ENCODE data around the gene BMI1. TPM values are rescaled to one million over a fixed set of nuclear protein-coding genes. Genes with fewer than 3 reads are reported as not detected.

BMI1 gene
- total RNA-seq, 1 experiment from 2014 or later, result 121 TPM

DNA sequence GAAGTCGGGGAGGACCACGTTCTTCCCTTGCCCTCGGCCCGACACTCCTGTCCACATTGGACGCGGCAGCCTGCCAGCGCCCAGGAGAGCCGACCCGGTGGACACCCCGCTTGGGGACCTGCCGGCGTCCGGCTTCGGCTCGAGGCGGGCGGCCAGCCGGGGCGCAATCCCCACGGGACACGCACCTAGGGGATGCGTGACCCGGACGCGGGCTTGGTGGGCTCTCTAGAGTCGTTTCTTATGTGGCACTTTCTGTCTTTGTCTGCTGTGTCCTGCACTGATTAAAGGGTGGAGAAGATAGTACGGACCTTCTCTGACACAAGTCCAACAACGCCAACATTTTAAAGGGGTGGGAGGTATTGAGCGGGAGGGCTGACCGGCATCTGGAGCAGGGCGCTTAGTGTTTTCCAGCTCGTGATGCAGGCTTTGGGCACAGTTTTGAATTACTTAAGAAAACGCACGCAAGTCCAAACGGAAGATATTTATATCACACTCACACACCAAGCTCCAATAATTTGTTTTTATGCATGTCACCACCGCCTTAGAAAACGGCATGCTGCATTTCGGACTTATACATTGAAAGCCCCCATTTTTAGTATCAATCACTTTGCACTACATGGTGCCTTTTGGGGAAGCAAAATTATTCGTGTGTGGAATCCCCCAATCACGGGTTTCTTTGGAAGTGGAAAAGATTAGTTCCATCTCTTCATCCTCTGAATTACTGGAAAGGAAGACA is 20.5 kb downstream of the BMI1 start:
- ChIA-PET CTCF (interaction anchor here (0.6 to 1.3 kb wide), 3 partner anchors 15 to 360 kb away, joined by 3 to 6 read pairs (median 3); no protein-coding TSS in a partner anchor), POLR2A (interaction anchor here (0.7 to 1.2 kb wide), 4 partner anchors 13 to 190 kb away, joined by 4 to 8 read pairs (median 4); no protein-coding TSS in a partner anchor)
- Mint-ChIP-seq H3K4me3 (ENCODE audit: unreplicated experiment) (peak overlapping the region; percentile 91), H3K27me3 (ENCODE audit: insufficient read depth, unreplicated experiment) (peaks cover 6% of the 10 kb centered on the region), H3K4me1 (ENCODE audit: low read depth, unreplicated experiment) (peaks cover 7% of the 10 kb centered on the region), H3K9me3 (ENCODE audit: unreplicated experiment) (peaks cover 5% of the 10 kb centered on the region), H3K36me3 (ENCODE audit: insufficient read depth, unreplicated experiment) (peaks cover 12% of the 10 kb centered on the region), H3K27ac (ENCODE audit: unreplicated experiment) (no peak overlapping the region)
- no peaks in the 10 kb centered on the region for H3K9me3 ChIP-seq
- TSS peak; percentile 64 for BruUV-seq (replicated peaks)
- H3K36me3 ChIP-seq (ENCODE audit: control insufficient read depth, insufficient read depth, low read length), result no peaks in the 10 kb centered on the region
- H3K27me3 ChIP-seq (replicated peaks; ENCODE audit: control insufficient read depth, insufficient read depth, low read length), result no peaks in the 10 kb centered on the region; the same call in 1 of the 2 replicates
- peaks cover 5% of the 10 kb centered on the region; the same call in 1 of the 2 replicates for H3K4me1 ChIP-seq
- intact Hi-C loops (cut with micrococcal nuclease; ENCODE audit: unreplicated experiment), result loop anchor here (5.0 kb wide), 1 partner anchor 96 kb away; no protein-coding TSS in a partner anchor
- H3K4me3 ChIP-seq (ENCODE audit: low read depth, low read length), result peak overlapping the region; percentile 74
- DNase-seq, result no peak
- TF ChIP-seq, protein P1, sequence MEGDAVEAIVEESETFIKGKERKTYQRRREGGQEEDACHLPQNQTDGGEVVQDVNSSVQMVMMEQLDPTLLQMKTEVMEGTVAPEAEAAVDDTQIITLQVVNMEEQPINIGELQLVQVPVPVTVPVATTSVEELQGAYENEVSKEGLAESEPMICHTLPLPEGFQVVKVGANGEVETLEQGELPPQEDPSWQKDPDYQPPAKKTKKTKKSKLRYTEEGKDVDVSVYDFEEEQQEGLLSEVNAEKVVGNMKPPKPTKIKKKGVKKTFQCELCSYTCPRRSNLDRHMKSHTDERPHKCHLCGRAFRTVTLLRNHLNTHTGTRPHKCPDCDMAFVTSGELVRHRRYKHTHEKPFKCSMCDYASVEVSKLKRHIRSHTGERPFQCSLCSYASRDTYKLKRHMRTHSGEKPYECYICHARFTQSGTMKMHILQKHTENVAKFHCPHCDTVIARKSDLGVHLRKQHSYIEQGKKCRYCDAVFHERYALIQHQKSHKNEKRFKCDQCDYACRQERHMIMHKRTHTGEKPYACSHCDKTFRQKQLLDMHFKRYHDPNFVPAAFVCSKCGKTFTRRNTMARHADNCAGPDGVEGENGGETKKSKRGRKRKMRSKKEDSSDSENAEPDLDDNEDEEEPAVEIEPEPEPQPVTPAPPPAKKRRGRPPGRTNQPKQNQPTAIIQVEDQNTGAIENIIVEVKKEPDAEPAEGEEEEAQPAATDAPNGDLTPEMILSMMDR (IDR thresholded peaks at IDR 0.05; ENCODE audit: insufficient read depth in 1 of 2, low read depth in 1 of 2, low read length in 1 of 2, severe bottlenecking in 1 of 2, unreplicated experiment in 1 of 2), result no peak

GRCh38 chr10:22341926-22342196 is 21.0 kb downstream of the BMI1 start:
- CTCF ChIA-PET, result no interaction called here
- no peak overlapping the region for H3K4me3 ChIP-seq (ENCODE audit: low read depth, low read length)
- Mint-ChIP-seq H3K27me3 (ENCODE audit: insufficient read depth, unreplicated experiment) (peaks cover 7% of the 10 kb centered on the region), H3K4me1 (ENCODE audit: low read depth, unreplicated experiment) (peaks cover 7% of the 10 kb centered on the region), H3K27ac (ENCODE audit: unreplicated experiment) (no peak overlapping the region), H3K36me3 (ENCODE audit: insufficient read depth, unreplicated experiment) (peaks cover 12% of the 10 kb centered on the region), H3K9me3 (ENCODE audit: unreplicated experiment) (peaks cover 10% of the 10 kb centered on the region), H3K4me3 (ENCODE audit: unreplicated experiment) (peak overlapping the region; percentile 91)
- no peaks in the 10 kb centered on the region for H3K36me3 ChIP-seq (ENCODE audit: control insufficient read depth, insufficient read depth, low read length)
- POLR2A ChIA-PET, result no interaction called here
- intact Hi-C loops (cut with micrococcal nuclease; ENCODE audit: unreplicated experiment), result loop anchor here (5.0 kb wide), 1 partner anchor 95 kb away; no protein-coding TSS in a partner anchor
- H3K9me3 ChIP-seq, result no peaks in the 10 kb centered on the region
- no peak for DNase-seq
- H3K4me1 ChIP-seq, result peaks cover 5% of the 10 kb centered on the region; the same call in 1 of the 2 replicates
- BruUV-seq (replicated peaks), result no TSS peak
- H3K27me3 ChIP-seq (replicated peaks; ENCODE audit: control insufficient read depth, insufficient read depth, low read length), result no peaks in the 10 kb centered on the region; the same call in 1 of the 2 replicates
- TF ChIP-seq, protein P1 (IDR thresholded peaks at IDR 0.05; ENCODE audit: insufficient read depth in 1 of 2, low read depth in 1 of 2, low read length in 1 of 2, severe bottlenecking in 1 of 2, unreplicated experiment in 1 of 2), result no peak

DNA sequence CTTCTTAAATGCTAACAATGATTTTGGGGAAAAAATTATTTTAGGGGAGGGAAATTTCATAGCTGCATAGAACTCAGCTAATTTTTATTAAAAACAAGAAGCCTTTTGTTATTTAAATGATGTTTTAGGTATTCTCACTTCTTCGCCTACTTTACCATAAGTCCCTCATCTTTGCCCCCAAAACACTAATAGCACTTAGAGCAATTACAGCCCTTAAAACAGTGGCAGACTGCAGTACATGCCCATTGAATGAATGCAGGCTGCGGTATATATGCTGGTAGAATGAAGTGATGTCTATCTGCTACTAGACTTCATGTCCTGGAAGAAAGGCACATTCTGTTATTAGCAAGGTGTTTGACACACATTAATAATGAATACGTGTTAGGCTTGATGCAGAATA is 21.5 kb downstream of the BMI1 start:
- Mint-ChIP-seq H3K27me3 (ENCODE audit: insufficient read depth, unreplicated experiment) (peaks cover 6% of the 10 kb centered on the region), H3K4me3 (ENCODE audit: unreplicated experiment) (peak overlapping the region; percentile 13), H3K27ac (ENCODE audit: unreplicated experiment) (no peak overlapping the region), H3K36me3 (ENCODE audit: insufficient read depth, unreplicated experiment) (peaks cover 8% of the 10 kb centered on the region), H3K9me3 (ENCODE audit: unreplicated experiment) (peaks cover 10% of the 10 kb centered on the region), H3K4me1 (ENCODE audit: low read depth, unreplicated experiment) (peaks cover 7% of the 10 kb centered on the region)
- DNase-seq, result no peak
- no peaks in the 10 kb centered on the region for H3K36me3 ChIP-seq (ENCODE audit: control insufficient read depth, insufficient read depth, low read length)
- BruUV-seq (replicated peaks), result no TSS peak
- CTCF ChIA-PET, result no interaction called here
- POLR2A ChIA-PET, result interaction anchor here (0.7 kb wide), 1 partner anchor 263 kb away, joined by 3 read pairs; no protein-coding TSS in a partner anchor
- H3K27me3 ChIP-seq (replicated peaks; ENCODE audit: control insufficient read depth, insufficient read depth, low read length), result no peaks in the 10 kb centered on the region; the same call in 1 of the 2 replicates
- no peaks in the 10 kb centered on the region for H3K9me3 ChIP-seq
- intact Hi-C loops (cut with micrococcal nuclease; ENCODE audit: unreplicated experiment), result loop anchor here (5.0 kb wide), 1 partner anchor 95 kb away; no protein-coding TSS in a partner anchor
- TF ChIP-seq, protein P1 (IDR thresholded peaks at IDR 0.05; ENCODE audit: insufficient read depth in 1 of 2, low read depth in 1 of 2, low read length in 1 of 2, severe bottlenecking in 1 of 2, unreplicated experiment in 1 of 2), result no peak
- H3K4me1 ChIP-seq, result peaks cover 5% of the 10 kb centered on the region; the same call in 1 of the 2 replicates
- no peak overlapping the region for H3K4me3 ChIP-seq (ENCODE audit: low read depth, low read length)

Data from Caco-2 (cell line).